HAP-1 (cell line): ENCODE measurements around the gene SNU13.
"Not testable (repeated sequence)": the region's sequence is repeated elsewhere in the genome, so short reads cannot be mapped to it uniquely, and the experiment has no call there.

Experiments
- DNase-seq, 2 experiments: peaks; one replicate each; pipeline ENCODE4 v3.0.0-alpha.2; 2016 to 2020; ENCODE audit warnings: low spot score in 2 of 2
- H3K27me3 ChIP-seq: fragments of 250-450 bp; sonication (Bioruptor Pico); 2 replicates; pipeline ENCODE4 v1.5.1; 2020; ENCODE audit warnings: low read depth, mild to moderate bottlenecking, moderate library complexity
- H3K36me3 ChIP-seq: fragments of 250-450 bp; sonication (Bioruptor Pico); replicated peaks from 2 replicates; pipeline ENCODE4 v1.5.1; 2020; ENCODE audit warnings: mild to moderate bottlenecking
- H3K4me1 ChIP-seq: fragments of 250-450 bp; sonication (Bioruptor Pico); 2 replicates; pipeline ENCODE4 v1.5.1; 2020; ENCODE audit warnings: mild to moderate bottlenecking
- H3K4me3 ChIP-seq: fragments of 250-450 bp; sonication (Bioruptor Pico); 2 replicates; pipeline ENCODE4 v1.5.1; 2020; ENCODE audit warnings: mild to moderate bottlenecking, moderate library complexity
- H3K9me3 ChIP-seq: fragments of 250-450 bp; sonication (Bioruptor Pico); 2 replicates; pipeline ENCODE4 v1.5.1; 2020; ENCODE audit warnings: mild to moderate bottlenecking, moderate library complexity
- in situ Hi-C: fragments of 300-500 bp; cut with MboI; formaldehyde crosslinking; loops from 3 replicates; pipeline ENCODE4 v1.14.3; 2020; ENCODE audit warnings: low sequenced_read_pairs, inconsistent platforms, mixed read lengths

Gene SNU13

GRCh38 chr22:41648432-41648831, 40.2 kb downstream of the SNU13 start:
- H3K9me3 ChIP-seq = no peaks in the 10 kb centered on the region
- no peak for DNase-seq
- no peak overlapping the region for H3K4me3 ChIP-seq
- H3K4me1 ChIP-seq = no peaks in the 10 kb centered on the region
- H3K36me3 ChIP-seq = peaks cover 84% of the 10 kb centered on the region
- in situ Hi-C loops = loop anchor here (25.0 kb wide), 1 partner anchor 511 kb away; no protein-coding TSS in a partner anchor
- no peaks in the 10 kb centered on the region for H3K27me3 ChIP-seq

DNA sequence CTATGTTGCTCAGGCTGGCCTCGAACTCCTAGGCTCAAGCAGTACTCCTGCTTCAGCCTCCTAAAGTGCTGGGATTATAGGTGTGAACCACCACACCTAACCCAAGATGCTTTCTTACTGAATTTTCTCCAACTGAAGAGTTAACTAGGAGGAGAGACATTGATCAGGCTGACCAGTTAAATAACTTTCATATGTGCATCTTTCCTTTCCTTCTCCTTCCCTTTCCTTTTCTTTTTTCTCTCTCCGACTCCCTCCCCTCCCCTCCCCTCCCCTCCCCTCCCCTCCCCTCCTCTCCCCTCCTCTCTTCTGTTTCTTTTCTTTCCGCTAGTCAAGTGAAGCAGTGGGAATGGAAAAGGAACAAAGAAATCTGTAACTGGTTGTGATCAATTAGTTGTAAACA, 40.9 kb downstream of the SNU13 start:
- Histone ChIP-seq H3K36me3 (peaks cover 84% of the 10 kb centered on the region), H3K9me3 (no peaks in the 10 kb centered on the region), H3K27me3 (no peaks in the 10 kb centered on the region), H3K4me1 (no peaks in the 10 kb centered on the region), H3K4me3 (no peak overlapping the region)
- no peak for DNase-seq
- in situ Hi-C loops = loop anchor here (25.0 kb wide), 1 partner anchor 510 kb away; no protein-coding TSS in a partner anchor

GRCh38 chr22:41642331-41643110, 46.1 kb downstream of the SNU13 start:
- no peak for DNase-seq
- no peaks in the 10 kb centered on the region for H3K9me3 ChIP-seq
- in situ Hi-C loops = loop anchor here (25.0 kb wide), 1 partner anchor 505 kb away; no protein-coding TSS in a partner anchor
- no peak overlapping the region for H3K4me3 ChIP-seq
- peaks cover 92% of the 10 kb centered on the region for H3K36me3 ChIP-seq
- H3K27me3 ChIP-seq = no peaks in the 10 kb centered on the region
- H3K4me1 ChIP-seq = no peaks in the 10 kb centered on the region

DNA sequence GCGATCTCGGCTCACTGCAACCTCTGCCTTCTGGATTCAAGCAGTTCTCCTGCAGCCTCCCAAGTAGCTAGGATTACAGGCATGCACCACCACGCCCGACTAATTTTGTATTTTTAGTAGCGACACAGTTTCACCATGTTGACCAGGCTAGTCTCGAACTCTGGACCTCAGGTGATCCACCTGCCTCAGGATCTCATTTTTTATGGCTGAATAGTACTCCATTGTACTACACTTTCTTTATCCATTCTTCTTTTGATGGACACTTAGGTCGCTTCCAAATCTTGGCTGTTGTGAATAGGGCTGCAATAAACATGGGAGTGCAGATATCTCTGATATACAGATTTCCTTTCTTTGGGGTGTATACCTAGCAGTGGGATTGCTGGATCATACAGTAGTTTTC, 46.8 kb downstream of the SNU13 start:
- Histone ChIP-seq H3K36me3 (peaks cover 92% of the 10 kb centered on the region), H3K4me3 (no peak overlapping the region), H3K27me3 (no peaks in the 10 kb centered on the region), H3K9me3 (no peaks in the 10 kb centered on the region), H3K4me1 (no peaks in the 10 kb centered on the region)
- in situ Hi-C loops = loop anchor here (25.0 kb wide), 1 partner anchor 505 kb away; no protein-coding TSS in a partner anchor
- no peak for DNase-seq

- in situ Hi-C loops = loop anchor here (25.0 kb wide), 1 partner anchor 501 kb away; no protein-coding TSS in a partner anchor
- Histone ChIP-seq H3K36me3 (peaks cover 96% of the 10 kb centered on the region), H3K27me3 (no peaks in the 10 kb centered on the region), H3K4me3 (no peak overlapping the region), H3K9me3 (no peaks in the 10 kb centered on the region), H3K4me1 (no peaks in the 10 kb centered on the region)
- DNase-seq = no peak
Measured at GRCh38 chr22:41638748-41639147, 49.9 kb downstream of the SNU13 start.

DNA sequence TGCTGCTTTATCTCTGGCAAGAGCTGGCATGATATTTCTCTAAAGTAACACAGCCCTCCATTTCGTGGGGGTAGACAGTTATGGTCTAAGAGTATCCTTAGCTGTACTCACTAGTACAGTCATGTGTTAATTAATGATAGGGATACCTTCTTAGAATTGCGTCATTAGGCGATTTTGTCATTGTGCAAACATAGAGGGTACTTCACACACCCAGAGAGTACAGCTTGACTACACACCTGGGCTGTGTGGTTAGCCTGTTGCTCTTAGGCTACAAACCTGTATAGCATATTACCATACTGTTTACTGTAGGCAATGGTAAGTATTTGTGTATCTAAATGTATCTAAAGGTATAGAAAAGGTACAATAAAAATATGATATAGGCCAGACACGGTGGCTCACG, 50.5 kb downstream of the SNU13 start:
- no peak for DNase-seq
- no peaks in the 10 kb centered on the region for H3K4me1 ChIP-seq
- in situ Hi-C loops = loop anchor here (25.0 kb wide), 1 partner anchor 501 kb away; no protein-coding TSS in a partner anchor

GRCh38 chr22:41637623-41638022, 51.0 kb downstream of the SNU13 start:
- peaks cover 97% of the 10 kb centered on the region for H3K36me3 ChIP-seq
- H3K27me3 ChIP-seq, H3K9me3 ChIP-seq, H3K4me1 ChIP-seq, DNase-seq, H3K4me3 ChIP-seq: not testable (repeated sequence)
- in situ Hi-C loops = loop anchor here (25.0 kb wide), 1 partner anchor 500 kb away; no protein-coding TSS in a partner anchor

More for the DNA sequence above, 50.5 kb downstream of the SNU13 start:
- no peak overlapping the region for H3K4me3 ChIP-seq
- H3K27me3 ChIP-seq = no peaks in the 10 kb centered on the region
- peaks cover 99% of the 10 kb centered on the region for H3K36me3 ChIP-seq
- no peaks in the 10 kb centered on the region for H3K9me3 ChIP-seq

- no peak for DNase-seq
- H3K4me3 ChIP-seq = no peak overlapping the region
- H3K27me3 ChIP-seq = no peaks in the 10 kb centered on the region
- in situ Hi-C loops = loop anchor here (25.0 kb wide), 1 partner anchor 499 kb away; no protein-coding TSS in a partner anchor
- H3K9me3 ChIP-seq = no peaks in the 10 kb centered on the region
- no peaks in the 10 kb centered on the region for H3K4me1 ChIP-seq
- H3K36me3 ChIP-seq = peaks cover 91% of the 10 kb centered on the region
Measured at GRCh38 chr22:41636467-41636866, 52.2 kb downstream of the SNU13 start.

- DNase-seq = not testable (repeated sequence)
Measured at GRCh38 chr22:41634610-41635009, 54.1 kb downstream of the SNU13 start.

GRCh38 chr22:41631615-41632014, 57.1 kb downstream of the SNU13 start:
- not testable (repeated sequence) for H3K9me3 ChIP-seq, H3K4me1 ChIP-seq, DNase-seq, H3K27me3 ChIP-seq, H3K4me3 ChIP-seq
- H3K36me3 ChIP-seq = peaks cover 85% of the 10 kb centered on the region
- in situ Hi-C loops = loop anchor here (25.0 kb wide), 1 partner anchor 494 kb away; no protein-coding TSS in a partner anchor

More at GRCh38 chr22:41634610-41635009, 54.1 kb downstream of the SNU13 start:
- not testable (repeated sequence) for H3K27me3 ChIP-seq, H3K9me3 ChIP-seq, H3K4me1 ChIP-seq, H3K4me3 ChIP-seq
- in situ Hi-C loops = loop anchor here (25.0 kb wide), 1 partner anchor 497 kb away; no protein-coding TSS in a partner anchor
- peaks cover 85% of the 10 kb centered on the region for H3K36me3 ChIP-seq

- H3K9me3 ChIP-seq, H3K4me3 ChIP-seq, DNase-seq, H3K27me3 ChIP-seq, H3K4me1 ChIP-seq: not testable (repeated sequence)
- peaks cover 83% of the 10 kb centered on the region for H3K36me3 ChIP-seq
- in situ Hi-C loops = loop anchor here (25.0 kb wide), 1 partner anchor 494 kb away; no protein-coding TSS in a partner anchor
Measured at GRCh38 chr22:41631115-41631514, 57.6 kb downstream of the SNU13 start.

DNA sequence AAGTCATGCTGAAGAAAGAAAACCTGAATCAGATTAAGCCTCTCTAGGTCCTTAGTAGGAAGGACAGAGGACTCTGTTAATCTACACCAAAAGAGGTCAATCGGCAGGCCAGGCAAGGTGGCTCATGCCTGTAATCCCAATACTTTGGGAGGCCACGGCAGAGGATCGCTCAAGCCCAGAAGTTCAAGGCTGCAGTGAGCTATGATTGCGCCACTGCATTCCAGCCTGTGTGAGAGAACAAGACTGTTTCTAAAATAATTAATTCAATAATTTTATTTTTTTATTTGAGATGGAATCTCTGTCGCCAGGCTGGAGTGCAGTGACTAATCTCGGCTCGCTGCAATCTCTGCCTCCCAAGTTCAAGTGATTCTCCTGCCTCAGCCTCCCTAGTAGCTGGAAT, 63.1 kb downstream of the SNU13 start:
- no peaks in the 10 kb centered on the region for H3K27me3 ChIP-seq
- H3K4me3 ChIP-seq = no peak overlapping the region
- no peaks in the 10 kb centered on the region for H3K9me3 ChIP-seq
- in situ Hi-C loops = loop anchor here (25.0 kb wide), 1 partner anchor 488 kb away; no protein-coding TSS in a partner anchor
- peaks cover 6% of the 10 kb centered on the region for H3K4me1 ChIP-seq
- H3K36me3 ChIP-seq = peaks cover 84% of the 10 kb centered on the region
- DNase-seq = no peak
